ENCODE data around the gene ZNF2. TPM values are rescaled to one million over a fixed set of nuclear protein-coding genes. Genes with fewer than 3 reads are reported as not detected.

The ZNF2 gene
- total and polyA plus RNA-seq, 2 of the 13 experiments (the other 11 are each of a cell fraction or from before 2014, with no cell fraction given) = 4.3 to 6.1 TPM

GRCh38 chr2:95121407-95122196, 44.0 kb upstream of the ZNF2 start, which contains the start of gene MRPS5 (continued):
- TF ChIP-seq STAT6 (CRISPR knock-in tag; IDR thresholded peaks at IDR 0.05; ENCODE audit: borderline replicate concordance) = peak; percentile 92; the same call in 1 of the 2 replicates
- TF ChIP-seq ZBTB8A (CRISPR knock-in tag; IDR thresholded peaks at IDR 0.05; ENCODE audit: borderline replicate concordance, low read depth) = peak; percentile 43; the same call in 1 of the 2 replicates
- TF ChIP-seq DZIP1 (CRISPR knock-in tag; IDR thresholded peaks at IDR 0.05) = no peak
- TF ChIP-seq ZNF24 (IDR thresholded peaks at IDR 0.05) = no peak
- TF ChIP-seq ERF (CRISPR knock-in tag; IDR thresholded peaks at IDR 0.05) = peak; percentile 80
- peak; percentile 44; the same call in 1 of the 2 replicates for TF ChIP-seq RARA (CRISPR knock-in tag; IDR thresholded peaks at IDR 0.05)
- TF ChIP-seq AGO2 (optimal IDR thresholded peaks at IDR 0.05; ENCODE audit: low read depth, low read length) = peak; percentile 89
- TF ChIP-seq NKX3-1 (CRISPR knock-in tag; IDR thresholded peaks at IDR 0.05) = peak; percentile 89
- no peak for TF ChIP-seq JARID2 (CRISPR knock-in tag; IDR thresholded peaks at IDR 0.05; ENCODE audit: insufficient replicate concordance)
- TF ChIP-seq PHF5A (CRISPR knock-in tag; IDR thresholded peaks at IDR 0.05; ENCODE audit: low read depth, unreplicated experiment) = peak; percentile 94
- TF ChIP-seq ZNF280D (CRISPR knock-in tag; IDR thresholded peaks at IDR 0.05) = peak; percentile 94
- TF ChIP-seq CSRNP1 (CRISPR knock-in tag; IDR thresholded peaks at IDR 0.05) = peak; percentile 98
- TF ChIP-seq MBNL3 (CRISPR knock-in tag; conservative IDR thresholded peaks at IDR 0.05) = no peak
- TF ChIP-seq ZNF10 (CRISPR knock-in tag; IDR thresholded peaks at IDR 0.05; ENCODE audit: borderline replicate concordance, low read depth) = no peak
- peak; percentile 36; the same call in 1 of the 2 replicates for TF ChIP-seq HCFC1 (IDR thresholded peaks at IDR 0.05; ENCODE audit: low read depth, low read length)
- TF ChIP-seq FOXP4 (CRISPR knock-in tag; IDR thresholded peaks at IDR 0.05) = peak; percentile 31

Measured in HepG2 (cell line).